Astrocyte of the cerebellum (primary cell): ENCODE results near the gene NACC2.

Experiments
- DNase-seq: peaks from one replicate; pipeline ENCODE4 v3.0.0-alpha.2; 2011; ENCODE audit warnings: low read depth
- H3K4me3 ChIP-seq: 2 replicates; pipeline ENCODE4 v1.5.1; 2011; ENCODE audit warnings: mild to moderate bottlenecking, low read depth, low read length, moderate library complexity
- in situ Hi-C: cut with HindIII; loops from 2 replicates; pipeline ENCODE4 v1.10.0; 2017; ENCODE audit warnings: low sequenced_read_pairs
- TF ChIP-seq, protein P1 (sequence below): IDR thresholded peaks from 2 replicates; pipeline ENCODE4 v1.5.1; 2012; ENCODE audit warnings: low read length, low read depth, moderate library complexity, mild to moderate bottlenecking; ENCODE audit errors: missing control alignments

The NACC2 gene

DNA sequence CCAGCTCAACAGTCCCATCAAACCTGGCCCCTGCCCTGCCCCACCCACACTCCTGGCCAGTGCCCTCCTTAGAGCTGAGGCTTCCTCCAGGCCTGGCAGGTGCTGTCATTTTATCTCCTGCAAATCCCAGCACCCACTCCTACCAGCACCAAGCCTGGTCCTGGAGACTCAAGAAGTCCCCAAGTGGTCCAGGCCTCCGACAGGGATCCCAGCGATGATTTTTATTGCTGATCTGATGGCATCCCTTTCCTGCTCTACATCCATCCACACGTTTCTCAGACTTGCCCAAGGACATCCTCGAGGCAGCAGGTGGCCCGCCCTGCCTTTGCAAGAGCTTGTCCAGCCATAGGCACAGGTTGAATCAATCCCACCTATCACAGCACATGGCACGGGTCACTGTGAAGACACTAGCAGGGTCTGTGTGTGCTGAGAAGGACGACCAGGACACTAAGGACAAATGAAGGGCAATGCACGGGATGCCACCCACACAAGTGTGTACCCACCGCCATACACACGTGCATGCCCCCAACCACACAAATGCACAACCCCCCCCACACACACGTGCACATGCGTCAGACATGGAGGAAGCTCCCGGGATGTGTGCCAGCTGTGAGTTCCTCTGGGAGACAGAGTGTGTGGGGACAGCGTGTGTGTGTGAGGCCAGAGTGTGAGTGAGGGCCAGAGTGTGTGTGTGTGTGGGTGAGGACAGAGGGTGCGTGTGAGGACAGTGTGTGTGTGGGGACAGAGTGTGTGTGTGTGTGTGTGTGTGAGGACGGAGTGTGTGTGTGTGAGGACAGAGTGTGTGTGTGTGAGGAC, 71.5 kb downstream of the NACC2 start:
- TF ChIP-seq, protein P1, sequence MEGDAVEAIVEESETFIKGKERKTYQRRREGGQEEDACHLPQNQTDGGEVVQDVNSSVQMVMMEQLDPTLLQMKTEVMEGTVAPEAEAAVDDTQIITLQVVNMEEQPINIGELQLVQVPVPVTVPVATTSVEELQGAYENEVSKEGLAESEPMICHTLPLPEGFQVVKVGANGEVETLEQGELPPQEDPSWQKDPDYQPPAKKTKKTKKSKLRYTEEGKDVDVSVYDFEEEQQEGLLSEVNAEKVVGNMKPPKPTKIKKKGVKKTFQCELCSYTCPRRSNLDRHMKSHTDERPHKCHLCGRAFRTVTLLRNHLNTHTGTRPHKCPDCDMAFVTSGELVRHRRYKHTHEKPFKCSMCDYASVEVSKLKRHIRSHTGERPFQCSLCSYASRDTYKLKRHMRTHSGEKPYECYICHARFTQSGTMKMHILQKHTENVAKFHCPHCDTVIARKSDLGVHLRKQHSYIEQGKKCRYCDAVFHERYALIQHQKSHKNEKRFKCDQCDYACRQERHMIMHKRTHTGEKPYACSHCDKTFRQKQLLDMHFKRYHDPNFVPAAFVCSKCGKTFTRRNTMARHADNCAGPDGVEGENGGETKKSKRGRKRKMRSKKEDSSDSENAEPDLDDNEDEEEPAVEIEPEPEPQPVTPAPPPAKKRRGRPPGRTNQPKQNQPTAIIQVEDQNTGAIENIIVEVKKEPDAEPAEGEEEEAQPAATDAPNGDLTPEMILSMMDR = no peak
- no peak overlapping the region for H3K4me3 ChIP-seq
- no peak for DNase-seq
- in situ Hi-C loops = no loop called here

DNA sequence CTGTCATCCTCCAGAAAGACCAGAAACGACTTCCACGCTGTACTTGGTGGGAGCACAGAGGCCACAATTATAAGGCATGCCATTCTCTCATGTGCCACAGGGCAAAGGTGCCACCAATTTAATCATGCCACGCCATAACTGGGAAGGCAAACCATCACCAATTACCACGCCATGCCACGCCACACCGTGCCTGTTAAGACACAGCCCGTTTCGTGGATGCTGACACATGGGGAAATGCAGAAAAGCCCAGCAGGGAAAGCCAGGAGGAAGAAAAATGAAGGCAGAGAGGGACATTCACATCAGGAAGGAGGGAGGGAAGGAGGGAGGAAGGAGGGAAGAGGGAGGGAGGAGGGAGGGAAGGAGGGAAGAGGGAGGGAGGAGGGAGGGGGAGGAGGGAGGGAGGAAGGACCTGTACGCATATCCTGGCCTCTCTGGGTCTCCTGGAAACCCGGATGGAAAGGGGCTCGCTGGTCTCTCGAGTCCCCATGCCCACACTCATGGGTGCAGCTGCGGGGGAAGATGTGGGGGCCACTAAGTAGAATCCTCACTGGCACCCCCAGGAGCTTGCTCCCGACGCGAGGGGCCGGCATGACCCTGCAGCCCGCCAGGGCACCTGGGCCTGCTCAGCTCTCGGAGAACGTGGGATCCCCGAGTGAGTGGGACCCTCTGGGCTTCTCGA, 72.2 kb downstream of the NACC2 start:
- DNase-seq = no peak
- TF ChIP-seq, protein P1 = no peak
- no peak overlapping the region for H3K4me3 ChIP-seq
- in situ Hi-C loops = no loop called here

DNA sequence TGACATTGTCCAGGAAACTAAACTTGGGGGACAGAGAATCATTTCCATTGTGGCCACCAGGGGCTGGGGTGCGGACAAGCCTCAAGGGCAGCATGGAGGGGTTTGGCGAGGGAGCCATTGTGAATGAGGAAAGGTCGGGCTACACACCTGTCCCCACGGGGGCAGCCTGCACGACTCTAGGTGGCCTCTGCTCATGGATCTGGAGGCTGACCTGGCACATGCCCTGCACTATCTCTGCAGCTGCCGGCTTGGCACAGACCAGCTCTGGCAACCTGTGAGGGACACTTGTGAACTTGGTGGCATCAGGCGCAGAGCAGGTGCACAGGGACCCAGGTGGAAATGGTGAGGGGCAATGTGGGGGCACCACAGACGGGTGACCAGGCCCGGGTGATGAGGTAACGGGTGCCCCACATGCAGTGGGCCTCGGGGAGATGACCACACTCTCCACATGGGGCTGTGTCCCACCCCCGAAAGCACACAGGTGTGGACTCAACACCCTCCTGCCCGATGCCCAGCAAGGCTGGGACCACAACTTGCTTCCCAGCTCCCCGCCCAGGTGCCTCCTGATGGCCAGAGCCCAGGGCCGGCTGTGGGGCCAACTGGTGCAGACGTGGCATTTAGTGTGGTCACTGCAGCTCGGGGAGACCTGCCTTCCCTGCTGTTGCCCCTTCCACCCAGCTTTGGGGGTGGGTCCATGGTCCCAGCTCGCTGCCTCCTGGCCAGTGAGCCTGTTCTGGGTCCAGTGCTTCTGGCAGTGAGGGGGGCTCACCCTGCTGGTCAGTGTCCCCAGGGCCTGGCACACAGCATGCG, 73.0 kb downstream of the NACC2 start:
- TF ChIP-seq, protein P1 = peak; percentile 3
- no peak overlapping the region for H3K4me3 ChIP-seq
- DNase-seq = no peak
- in situ Hi-C loops = no loop called here

DNA sequence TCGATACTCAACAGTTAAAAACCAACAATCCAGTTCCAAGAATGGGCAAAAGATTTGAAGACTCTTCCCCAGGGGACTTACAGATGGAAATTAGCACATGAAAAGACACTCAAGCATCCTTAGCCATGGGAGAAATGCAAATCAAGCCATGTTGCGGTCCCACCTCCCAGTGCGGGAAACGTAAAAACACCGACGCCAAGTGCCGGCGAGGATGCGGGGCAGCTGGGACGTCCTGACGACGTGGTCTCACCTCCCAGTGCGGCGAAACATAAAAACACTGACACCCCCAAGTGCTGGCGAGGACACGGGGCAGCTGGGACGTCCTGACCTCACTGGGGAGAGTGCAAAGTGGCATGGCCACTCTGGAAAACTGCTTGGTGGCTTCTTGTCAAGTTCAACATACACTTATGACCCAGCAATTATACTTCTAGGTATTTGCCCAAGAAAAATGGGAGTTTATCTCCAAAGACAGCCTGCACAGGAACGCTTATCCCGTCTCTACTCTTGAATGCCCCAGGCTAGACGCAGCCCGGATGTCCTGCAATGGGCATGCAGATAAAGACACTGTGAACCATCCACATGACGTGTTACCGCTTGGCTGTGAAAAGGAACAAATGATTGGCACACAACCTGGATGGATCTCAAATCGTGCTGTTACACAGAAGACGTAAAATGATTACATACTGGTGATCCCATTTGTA, 73.8 kb downstream of the NACC2 start:
- no peak overlapping the region for H3K4me3 ChIP-seq
- TF ChIP-seq, protein P1 = no peak
- no peak for DNase-seq
- in situ Hi-C loops = no loop called here

DNA sequence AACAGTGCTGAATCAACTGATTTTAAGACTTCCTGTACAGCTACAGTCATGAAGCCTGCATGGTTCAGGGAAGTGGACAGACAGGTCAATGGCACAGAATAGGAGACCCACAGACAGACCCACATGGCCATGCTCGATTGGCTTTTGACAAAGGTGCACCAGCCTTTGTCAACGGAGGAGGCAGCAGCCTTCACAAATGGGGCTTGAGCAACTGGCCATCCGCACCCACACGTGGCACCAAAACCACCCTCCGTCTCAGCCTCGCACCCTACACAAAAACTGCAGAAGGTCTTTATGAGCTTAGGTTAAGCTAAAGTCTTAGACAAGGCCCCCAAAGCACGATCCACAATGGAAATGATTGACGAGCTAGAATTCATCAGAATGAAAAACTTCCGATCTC, 74.4 kb downstream of the NACC2 start:
- DNase-seq = no peak

DNA sequence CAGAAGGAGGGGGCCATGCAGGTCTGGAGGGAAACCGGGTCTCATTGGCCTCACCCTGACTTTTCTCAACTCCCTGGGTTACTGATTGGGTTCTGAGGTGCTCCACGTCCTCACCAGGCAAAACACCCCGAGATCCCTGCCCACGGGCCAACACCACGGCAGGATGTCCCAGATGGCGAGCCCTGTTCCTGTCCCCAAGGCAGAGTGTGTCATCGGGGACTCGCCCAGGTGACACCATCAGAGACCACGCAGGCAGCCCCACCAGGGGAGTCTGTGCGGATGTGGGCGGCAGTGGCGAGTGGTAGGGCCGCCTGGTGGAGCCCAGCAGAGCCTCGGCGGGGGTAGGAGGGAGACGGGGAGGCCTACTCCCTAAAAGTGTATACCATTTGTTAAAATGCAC, 74.9 kb downstream of the NACC2 start:
- no peak overlapping the region for H3K4me3 ChIP-seq
- TF ChIP-seq, protein P1 = no peak
- DNase-seq = no peak
- in situ Hi-C loops = no loop called here

More for the DNA sequence above, 74.4 kb downstream of the NACC2 start:
- in situ Hi-C loops = no loop called here
- H3K4me3 ChIP-seq = no peak overlapping the region
- TF ChIP-seq, protein P1 = no peak
